Measurements from ENCODE around the gene TMEM132D. TPM values are rescaled to one million over a fixed set of nuclear protein-coding genes. Genes with fewer than 3 reads are reported as not detected.

The TMEM132D gene
- total RNA-seq, 2 experiments from 2014 or later = not detected

- POLR2A ChIA-PET = no interaction called here
- Histone ChIP-seq H3K27ac (ENCODE audit: low read depth, low read length, poor library complexity, severe bottlenecking) (no peak overlapping the region), H3K4me2 (ENCODE audit: low read length) (no peak overlapping the region), H4K20me1 (ENCODE audit: insufficient read depth, low read length) (no peaks in the 10 kb centered on the region), H3K4me3 (ENCODE audit: low read depth, low read length, poor library complexity, severe bottlenecking) (no peak overlapping the region), H3K79me2 (ENCODE audit: insufficient read depth, low read depth, low read length) (no peaks in the 10 kb centered on the region), H3K9me3 (ENCODE audit: low read length) (no peaks in the 10 kb centered on the region), H3K9me2 (ENCODE audit: insufficient read depth, low read length) (no peaks in the 10 kb centered on the region), H2AFZ (ENCODE audit: low read length) (no peak overlapping the region), H3K4me1 (ENCODE audit: insufficient read depth, low read length, poor library complexity, severe bottlenecking) (no peaks in the 10 kb centered on the region), H3K36me3 (ENCODE audit: insufficient read depth, low read length) (no peaks in the 10 kb centered on the region)
- CTCF ChIA-PET (ENCODE audit: unreplicated experiment) = no interaction called here
- TF ChIP-seq CTCF (conservative IDR thresholded peaks at IDR 0.05; ENCODE audit: low read length) (no peak), EZH2phosphoT487 (IDR thresholded peaks at IDR 0.05; ENCODE audit: borderline replicate concordance, low read depth, low read length) (no peak)
- DNase-seq (ENCODE audit: low spot score) = no peak
- intact Hi-C loops (cut with micrococcal nuclease; ENCODE audit: unreplicated experiment) = no loop called here
- no TSS peak for BruUV-seq (replicated peaks)
Measured at GRCh38 chr12:129772501-129773493, 131.0 kb downstream of the TMEM132D start.

GRCh38 chr12:129771238-129771637, 132.6 kb downstream of the TMEM132D start:
- H3K4me2 ChIP-seq (ENCODE audit: low read length) = no peak overlapping the region
- no peaks in the 10 kb centered on the region for H4K20me1 ChIP-seq (ENCODE audit: insufficient read depth, low read length)
- TF ChIP-seq EZH2phosphoT487 (IDR thresholded peaks at IDR 0.05; ENCODE audit: borderline replicate concordance, low read depth, low read length) (no peak), CTCF (conservative IDR thresholded peaks at IDR 0.05; ENCODE audit: low read length) (no peak)
- intact Hi-C loops (cut with micrococcal nuclease; ENCODE audit: unreplicated experiment) = no loop called here
- no peaks in the 10 kb centered on the region for H3K9me3 ChIP-seq (ENCODE audit: low read length)
- no peaks in the 10 kb centered on the region for H3K36me3 ChIP-seq (ENCODE audit: insufficient read depth, low read length)
- DNase-seq (ENCODE audit: low spot score) = no peak
- ChIA-PET POLR2A (no interaction called here), CTCF (ENCODE audit: unreplicated experiment) (no interaction called here)
- no peaks in the 10 kb centered on the region for H3K9me2 ChIP-seq (ENCODE audit: insufficient read depth, low read length)
- no peak overlapping the region for H3K4me3 ChIP-seq (ENCODE audit: low read depth, low read length, poor library complexity, severe bottlenecking)
- no peaks in the 10 kb centered on the region for H3K79me2 ChIP-seq (ENCODE audit: insufficient read depth, low read depth, low read length)
- BruUV-seq (replicated peaks) = no TSS peak
- H3K4me1 ChIP-seq (ENCODE audit: insufficient read depth, low read length, poor library complexity, severe bottlenecking) = no peaks in the 10 kb centered on the region
- no peak overlapping the region for H2AFZ ChIP-seq (ENCODE audit: low read length)
- H3K27ac ChIP-seq (ENCODE audit: low read depth, low read length, poor library complexity, severe bottlenecking) = no peak overlapping the region

- H3K9me2 ChIP-seq (ENCODE audit: insufficient read depth, low read length) = no peaks in the 10 kb centered on the region
- H4K20me1 ChIP-seq (ENCODE audit: insufficient read depth, low read length) = no peaks in the 10 kb centered on the region
- no peaks in the 10 kb centered on the region for H3K79me2 ChIP-seq (ENCODE audit: insufficient read depth, low read depth, low read length)
- POLR2A ChIA-PET = no interaction called here
- H3K36me3 ChIP-seq (ENCODE audit: insufficient read depth, low read length) = no peaks in the 10 kb centered on the region
- no peak overlapping the region for H3K4me3 ChIP-seq (ENCODE audit: low read depth, low read length, poor library complexity, severe bottlenecking)
- H2AFZ ChIP-seq (ENCODE audit: low read length) = no peak overlapping the region
- no peak for DNase-seq (ENCODE audit: low spot score)
- intact Hi-C loops (cut with micrococcal nuclease; ENCODE audit: unreplicated experiment) = no loop called here
- TF ChIP-seq EZH2phosphoT487 (IDR thresholded peaks at IDR 0.05; ENCODE audit: borderline replicate concordance, low read depth, low read length) (no peak), CTCF (conservative IDR thresholded peaks at IDR 0.05; ENCODE audit: low read length) (no peak)
- no peaks in the 10 kb centered on the region for H3K4me1 ChIP-seq (ENCODE audit: insufficient read depth, low read length, poor library complexity, severe bottlenecking)
- no peak overlapping the region for H3K27ac ChIP-seq (ENCODE audit: low read depth, low read length, poor library complexity, severe bottlenecking)
- H3K9me3 ChIP-seq (ENCODE audit: low read length) = no peaks in the 10 kb centered on the region
- CTCF ChIA-PET (ENCODE audit: unreplicated experiment) = no interaction called here
- H3K4me2 ChIP-seq (ENCODE audit: low read length) = no peak overlapping the region
- BruUV-seq (replicated peaks) = no TSS peak
Measured at GRCh38 chr12:129765719-129766118, 138.1 kb downstream of the TMEM132D start.

All from OCI-LY7 (cell line).